HepG2 (cell line): ENCODE measurements around the gene LILRB5. TPM values are rescaled to one million over a fixed set of nuclear protein-coding genes. Genes with fewer than 3 reads are reported as not detected.
A peak's percentile ranks its signal among the peaks of the same experiment; 100 is the strongest.

ENCODE experiments used
- ARHGAP35 ChIP-seq: sonication (generic); formaldehyde crosslinking; IDR thresholded peaks from 2 replicates; pipeline ENCODE4 v1.9.0; 2022; ENCODE audit warnings: mild to moderate bottlenecking, inconsistent platforms, moderate library complexity, missing genetic modification reagents, borderline replicate concordance
- BCL6 ChIP-seq: IDR thresholded peaks from 2 replicates; pipeline ENCODE4 v1.6.1; 2016; ENCODE audit warnings: missing genetic modification reagents, missing compliant biosample characterization
- CREBL2 ChIP-seq: sonication (generic); formaldehyde crosslinking; IDR thresholded peaks from 2 replicates; pipeline ENCODE4 v1.8.1; 2023; ENCODE audit warnings: missing genetic modification reagents, mild to moderate bottlenecking, borderline replicate concordance
- ELF3 ChIP-seq: IDR thresholded peaks from 2 replicates; pipeline ENCODE4 v1.6.1; 2016; ENCODE audit warnings: missing genetic modification reagents, missing compliant biosample characterization
- IKZF4 ChIP-seq: sonication (generic); formaldehyde crosslinking; IDR thresholded peaks from 2 replicates; pipeline ENCODE4 v1.5.1; 2020; ENCODE audit warnings: borderline replicate concordance, mild to moderate bottlenecking, low read depth, missing genetic modification reagents; ENCODE audit errors: not compliant biosample characterization
- LCORL ChIP-seq, 2 experiments: fragments of 450-650 bp in 1 of 2; sonication (generic) in 1 of 2; formaldehyde crosslinking in 1 of 2; IDR thresholded peaks; 2 replicates each; pipeline versions ENCODE4 v1.5.0 to v1.6.1; 2017 to 2020; ENCODE audit warnings: antibody characterized with exemption in 1 of 2, missing genetic modification reagents in 1 of 2
- MZF1 ChIP-seq: sonication (generic); formaldehyde crosslinking; IDR thresholded peaks from 2 replicates; pipeline ENCODE4 v1.8.1; 2023; ENCODE audit warnings: mild to moderate bottlenecking, missing genetic modification reagents, borderline replicate concordance
- NONO ChIP-seq, 2 experiments: fragments of 450-650 bp in 1 of 2; sonication (generic) in 1 of 2; formaldehyde crosslinking in 1 of 2; IDR thresholded peaks in 1 of 2; conservative IDR thresholded peaks in 1 of 2; 2 replicates each; pipeline versions ENCODE4 v1.6.1 to v1.8.0; 2017 to 2022; ENCODE audit warnings: mild to moderate bottlenecking in 1 of 2, missing genetic modification reagents in 1 of 2, moderate library complexity in 1 of 2
- PATZ1 ChIP-seq: sonication (generic); formaldehyde crosslinking; IDR thresholded peaks from 2 replicates; pipeline ENCODE4 v1.4.0; 2020; ENCODE audit warnings: missing genetic modification reagents
- PITX1 ChIP-seq: sonication (generic); formaldehyde crosslinking; IDR thresholded peaks from 2 replicates; pipeline ENCODE4 v1.5.1; 2020; ENCODE audit warnings: mild to moderate bottlenecking, missing genetic modification reagents
- POGK ChIP-seq: sonication (generic); formaldehyde crosslinking; conservative IDR thresholded peaks from 2 replicates; pipeline ENCODE4 v1.8.0; 2022; ENCODE audit warnings: mild to moderate bottlenecking, moderate library complexity, missing genetic modification reagents
- TEAD3 ChIP-seq: optimal IDR thresholded peaks from 2 replicates; pipeline ENCODE3; 2016; ENCODE audit warnings: borderline replicate concordance
- THAP11 ChIP-seq: IDR thresholded peaks from 2 replicates; pipeline ENCODE4 v1.6.1; 2016; ENCODE audit warnings: missing biosample characterization, missing genetic modification reagents
- THAP7 ChIP-seq: sonication (generic); formaldehyde crosslinking; IDR thresholded peaks from 2 replicates; pipeline ENCODE4 v1.8.1; 2023; ENCODE audit warnings: mild to moderate bottlenecking, missing genetic modification reagents
- THRA ChIP-seq: sonication (generic); formaldehyde crosslinking; IDR thresholded peaks from 2 replicates; pipeline ENCODE4 v1.4.0; 2020; ENCODE audit warnings: missing genetic modification reagents, borderline replicate concordance
- ZBTB4 ChIP-seq: sonication (generic); formaldehyde crosslinking; IDR thresholded peaks from 2 replicates; pipeline ENCODE4 v1.4.0; 2020; ENCODE audit warnings: missing genetic modification reagents, mild to moderate bottlenecking, borderline replicate concordance
- ZFP1 ChIP-seq: IDR thresholded peaks from 2 replicates; pipeline ENCODE4 v1.6.1; 2016
- ZNF136 ChIP-seq: sonication (generic); formaldehyde crosslinking; IDR thresholded peaks from 2 replicates; pipeline ENCODE4 v1.8.1; 2022; ENCODE audit warnings: low read depth, mild to moderate bottlenecking, moderate library complexity, missing genetic modification reagents
- ZNF350 ChIP-seq: sonication (generic); formaldehyde crosslinking; IDR thresholded peaks from 2 replicates; pipeline ENCODE4 v1.4.0; 2020; ENCODE audit warnings: mild to moderate bottlenecking, low read depth, missing genetic modification reagents, borderline replicate concordance
- polyA plus RNA-seq, 8 experiments: library from polyadenylated mRNA; depleted of rRNA in 3 of 8; stranded (reverse) in 7 of 8; unstranded in 1 of 8; fragments of >200 nt; fragmentation: Illumina TruSeq in 4 of 8; extraction: Trizol in 4 of 8; gene quantifications; 2 replicates each; pipeline versions ENCODE4 v1.2.1 to v1.2.3, GENCODE V29; 2011 to 2016; ENCODE audit warnings: low read depth in 4 of 8, missing spikeins in 1 of 8, mixed read lengths in 1 of 8; ENCODE audit not compliant: insufficient read depth in 1 of 8
- total RNA-seq, 5 experiments: library from RNA; depleted of rRNA; stranded (reverse); fragments of >200 nt; fragmentation: Illumina TruSeq; extraction: Trizol; gene quantifications; 2 replicates each; pipeline ENCODE4 v1.2.3, GENCODE V29; 2016; ENCODE audit warnings: low read depth in 1 of 5

The LILRB5 gene
- total and polyA plus RNA-seq, 2 of the 13 experiments (the other 11 are each of a cell fraction or from before 2014, with no cell fraction given): not detected

GRCh38 chr19:54203151-54203611 is 53.9 kb downstream of the LILRB5 start (continued):
- no peak for TF ChIP-seq ZBTB4 (CRISPR knock-in tag)
- TF ChIP-seq POGK: 0 out of 2 replicates have a peak, but pooled peaks have one; percentile 34
- 0 out of 2 replicates have a peak, but pooled peaks have one; percentile 1 for TF ChIP-seq PATZ1 (CRISPR knock-in tag)
- no peak for TF ChIP-seq ARHGAP35 (CRISPR knock-in tag)
- peak; percentile 94 for TF ChIP-seq BCL6 (CRISPR knock-in tag)
- no peak for TF ChIP-seq CREBL2 (CRISPR knock-in tag)
- TF ChIP-seq THAP11 (CRISPR knock-in tag): peak; percentile 19; the same call in 1 of the 2 replicates
- TF ChIP-seq LCORL (IDR thresholded peaks at IDR 0.05): no peak
- no peak for TF ChIP-seq LCORL (CRISPR knock-in tag; IDR thresholded peaks at IDR 0.05)
- no peak for TF ChIP-seq ZNF136
- TF ChIP-seq IKZF4 (CRISPR knock-in tag): no peak
- peak; percentile 86; the same call in 1 of the 2 replicates for TF ChIP-seq THRA (CRISPR knock-in tag)
- TF ChIP-seq MZF1 (CRISPR knock-in tag): no peak
- TF ChIP-seq ZFP1 (CRISPR knock-in tag): no peak
- TF ChIP-seq TEAD3 (CRISPR knock-in tag): peak; percentile 16
- 0 out of 2 replicates have a peak, but pooled peaks have one; percentile 22 for TF ChIP-seq ELF3 (CRISPR knock-in tag)
- TF ChIP-seq ZNF350 (CRISPR knock-in tag): no peak
- TF ChIP-seq THAP7 (CRISPR knock-in tag): no peak
- no peak for TF ChIP-seq NONO (IDR thresholded peaks at IDR 0.05)
- TF ChIP-seq NONO (CRISPR knock-in tag; conservative IDR thresholded peaks at IDR 0.05): 0 out of 2 replicates have a peak, but pooled peaks have one; percentile 22
- TF ChIP-seq PITX1 (CRISPR knock-in tag): peak; percentile 63
